Brain microvascular endothelial cell (primary cell): Measurements from ENCODE around the gene DNAJC3.
"Not testable (repeated sequence)": the region's sequence is repeated elsewhere in the genome, so short reads cannot be mapped to it uniquely, and the experiment has no call there.

Source experiments
- DNase-seq: peaks from one replicate; pipeline ENCODE4 v3.0.0-alpha.2; 2020
- H3K27ac ChIP-seq: fragments of 250-450 bp; sonication (Bioruptor Pico); 2 replicates; pipeline ENCODE4 v1.5.1; 2020; ENCODE audit warnings: mild to moderate bottlenecking, moderate library complexity
- H3K27me3 ChIP-seq: fragments of 250-450 bp; sonication (Bioruptor Pico); replicated peaks from 2 replicates; pipeline ENCODE4 v1.5.1; 2020; ENCODE audit warnings: mild to moderate bottlenecking
- H3K36me3 ChIP-seq: fragments of 250-450 bp; sonication (Bioruptor Pico); replicated peaks from 2 replicates; pipeline ENCODE4 v1.5.1; 2020; ENCODE audit warnings: mild to moderate bottlenecking
- H3K4me3 ChIP-seq: 2 replicates; pipeline ENCODE4 v1.5.1; 2011; ENCODE audit warnings: low read depth, mild to moderate bottlenecking, control low read depth, low read length, moderate library complexity
- in situ Hi-C: cut with HindIII; loops from 2 replicates; pipeline ENCODE4 v1.10.0; 2017; ENCODE audit warnings: low sequenced_read_pairs, low pct_ligation_motif_present
- TF ChIP-seq, protein P1 (sequence below): IDR thresholded peaks from 2 replicates; pipeline ENCODE4 v1.5.1; 2011; ENCODE audit warnings: low read depth, mild to moderate bottlenecking, moderate library complexity, low read length, control low read depth, inconsistent platforms; ENCODE audit errors: missing control alignments

The DNAJC3 gene

DNA sequence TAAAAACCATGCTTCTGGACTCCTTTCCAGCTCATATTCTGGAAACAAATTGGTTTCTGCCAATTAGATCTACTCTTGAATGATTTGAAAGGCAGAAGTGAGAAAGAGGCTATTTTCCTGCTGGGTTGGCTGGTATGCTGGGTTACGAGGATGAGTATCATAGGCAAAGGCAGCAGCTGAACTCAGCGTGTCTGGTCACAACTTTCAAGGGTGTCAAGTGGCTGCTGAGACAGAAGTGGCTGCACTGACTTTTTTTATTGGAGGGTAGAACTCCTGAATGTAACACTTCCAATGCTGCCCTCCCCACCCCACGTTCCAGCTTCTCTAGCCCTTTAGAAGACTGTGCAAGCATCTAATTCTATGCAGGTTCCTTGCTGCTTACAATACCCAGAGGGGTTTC is 24.1 kb upstream of the DNAJC3 start:
- Histone ChIP-seq H3K4me3 (no peak overlapping the region), H3K36me3 (no peaks in the 10 kb centered on the region), H3K27me3 (no peaks in the 10 kb centered on the region), H3K27ac (no peak overlapping the region)
- in situ Hi-C loops, result no loop called here
- TF ChIP-seq, protein P1, sequence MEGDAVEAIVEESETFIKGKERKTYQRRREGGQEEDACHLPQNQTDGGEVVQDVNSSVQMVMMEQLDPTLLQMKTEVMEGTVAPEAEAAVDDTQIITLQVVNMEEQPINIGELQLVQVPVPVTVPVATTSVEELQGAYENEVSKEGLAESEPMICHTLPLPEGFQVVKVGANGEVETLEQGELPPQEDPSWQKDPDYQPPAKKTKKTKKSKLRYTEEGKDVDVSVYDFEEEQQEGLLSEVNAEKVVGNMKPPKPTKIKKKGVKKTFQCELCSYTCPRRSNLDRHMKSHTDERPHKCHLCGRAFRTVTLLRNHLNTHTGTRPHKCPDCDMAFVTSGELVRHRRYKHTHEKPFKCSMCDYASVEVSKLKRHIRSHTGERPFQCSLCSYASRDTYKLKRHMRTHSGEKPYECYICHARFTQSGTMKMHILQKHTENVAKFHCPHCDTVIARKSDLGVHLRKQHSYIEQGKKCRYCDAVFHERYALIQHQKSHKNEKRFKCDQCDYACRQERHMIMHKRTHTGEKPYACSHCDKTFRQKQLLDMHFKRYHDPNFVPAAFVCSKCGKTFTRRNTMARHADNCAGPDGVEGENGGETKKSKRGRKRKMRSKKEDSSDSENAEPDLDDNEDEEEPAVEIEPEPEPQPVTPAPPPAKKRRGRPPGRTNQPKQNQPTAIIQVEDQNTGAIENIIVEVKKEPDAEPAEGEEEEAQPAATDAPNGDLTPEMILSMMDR, result no peak
- DNase-seq, result no peak

DNA sequence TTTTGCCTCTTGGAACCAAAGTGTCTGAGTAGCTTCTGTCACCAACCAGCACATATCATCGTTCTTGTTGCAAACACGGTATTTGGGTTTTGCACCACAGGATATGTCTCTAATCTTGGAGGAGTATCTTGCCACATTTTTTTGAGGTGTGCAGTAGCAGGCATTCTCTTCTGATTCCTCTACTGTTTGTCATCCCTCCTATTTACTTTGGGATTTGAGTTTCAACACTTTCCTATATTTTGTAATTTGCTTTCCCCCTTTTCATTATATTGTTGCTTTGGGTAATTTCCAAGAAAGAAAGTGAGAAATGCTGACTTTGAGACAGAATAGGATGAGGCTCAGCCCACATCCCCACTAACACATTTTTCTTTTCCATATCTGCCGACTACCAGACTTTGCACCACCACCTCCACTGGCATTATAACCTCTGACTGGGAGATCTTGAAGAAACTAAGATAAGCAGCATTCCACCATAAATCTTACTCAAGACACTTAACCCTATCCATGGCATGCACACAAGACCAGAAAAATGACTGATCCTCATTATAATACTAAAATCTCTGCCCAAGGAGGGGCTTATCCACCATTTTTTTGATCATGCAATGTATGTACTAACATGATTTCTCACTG is 20.4 kb upstream of the DNAJC3 start:
- TF ChIP-seq, protein P1, result no peak
- in situ Hi-C loops, result no loop called here
- Histone ChIP-seq H3K27me3 (no peaks in the 10 kb centered on the region), H3K4me3 (no peak overlapping the region), H3K36me3 (no peaks in the 10 kb centered on the region), H3K27ac (no peak overlapping the region)
- no peak for DNase-seq

DNA sequence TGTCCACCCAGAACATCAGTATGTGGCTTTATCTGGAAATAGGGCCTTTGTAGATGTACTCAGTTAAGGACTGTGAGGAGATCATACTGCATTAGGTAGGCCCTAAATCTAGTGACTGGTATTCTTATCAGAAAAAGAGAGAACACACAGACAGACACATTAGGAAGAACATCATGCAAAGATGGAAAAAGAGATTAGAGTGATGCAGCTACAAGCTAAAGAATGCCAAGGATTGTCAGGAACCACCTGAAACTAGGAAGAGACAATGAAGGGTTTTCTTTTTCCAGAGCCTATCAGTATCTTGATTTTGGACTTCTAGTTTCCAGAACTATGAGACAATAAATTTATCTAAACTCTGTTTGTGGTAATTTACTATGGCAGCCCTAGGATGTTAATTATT is 17.4 kb upstream of the DNAJC3 start:
- in situ Hi-C loops, result no loop called here
- no peak overlapping the region for H3K4me3 ChIP-seq
- TF ChIP-seq, protein P1, result no peak

DNA sequence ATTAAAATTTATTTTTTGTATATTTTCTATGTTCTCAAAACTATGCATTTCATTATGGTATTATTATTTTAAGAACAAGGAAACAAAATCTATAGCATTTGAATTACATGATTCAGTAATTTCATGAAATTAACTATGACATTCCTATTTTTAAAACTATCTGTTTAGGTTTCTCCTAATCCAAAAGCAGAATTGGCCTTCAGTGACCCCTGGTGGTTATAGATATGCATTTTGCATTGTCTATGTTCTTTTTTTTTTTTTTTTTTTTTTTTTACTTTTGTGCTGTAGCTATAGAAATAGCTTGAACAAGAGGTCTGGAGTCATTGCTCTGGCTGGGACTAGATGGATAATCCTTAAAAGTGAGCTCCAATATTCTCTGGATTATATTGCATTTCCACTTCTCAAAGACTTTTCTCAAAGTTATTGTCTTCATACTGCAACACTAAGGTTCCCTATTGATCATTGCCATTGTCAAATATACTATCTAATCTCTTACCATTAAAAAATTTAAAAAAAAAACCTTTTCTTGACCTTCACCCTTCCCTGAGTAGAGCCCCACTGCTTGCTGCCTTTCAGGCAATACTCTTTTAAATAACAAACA is 15.9 kb upstream of the DNAJC3 start:
- Histone ChIP-seq H3K27ac (no peak overlapping the region), H3K36me3 (no peaks in the 10 kb centered on the region), H3K27me3 (no peaks in the 10 kb centered on the region), H3K4me3 (no peak overlapping the region)
- TF ChIP-seq, protein P1, result peak; percentile 54
- in situ Hi-C loops, result no loop called here
- peak; percentile 46 for DNase-seq

More for the DNA sequence above, 17.4 kb upstream of the DNAJC3 start:
- Histone ChIP-seq H3K27me3 (no peaks in the 10 kb centered on the region), H3K27ac (no peak overlapping the region), H3K36me3 (no peaks in the 10 kb centered on the region)
- DNase-seq, result no peak

DNA sequence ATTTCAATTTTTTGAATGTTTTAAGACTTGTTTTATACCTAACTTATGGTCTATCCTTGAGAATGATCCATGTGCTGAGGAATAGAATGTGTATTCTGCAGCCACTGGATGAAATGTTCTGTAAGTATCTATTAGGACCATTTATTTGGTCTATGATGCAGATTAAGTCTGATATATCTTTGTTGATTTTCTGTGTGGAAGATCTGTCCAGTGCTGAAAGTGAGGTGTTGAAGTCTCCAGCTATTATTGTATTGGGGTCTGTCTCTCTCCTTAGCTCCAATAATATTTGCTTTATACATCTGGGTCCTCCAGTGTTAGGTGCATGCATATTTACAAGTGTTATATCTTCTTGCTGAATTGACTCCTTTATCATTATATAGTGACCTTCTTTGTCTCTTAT is 9.7 kb upstream of the DNAJC3 start:
- H3K36me3 ChIP-seq, H3K4me3 ChIP-seq, in situ Hi-C loops, DNase-seq, H3K27ac ChIP-seq, H3K27me3 ChIP-seq: not testable (repeated sequence)

DNA sequence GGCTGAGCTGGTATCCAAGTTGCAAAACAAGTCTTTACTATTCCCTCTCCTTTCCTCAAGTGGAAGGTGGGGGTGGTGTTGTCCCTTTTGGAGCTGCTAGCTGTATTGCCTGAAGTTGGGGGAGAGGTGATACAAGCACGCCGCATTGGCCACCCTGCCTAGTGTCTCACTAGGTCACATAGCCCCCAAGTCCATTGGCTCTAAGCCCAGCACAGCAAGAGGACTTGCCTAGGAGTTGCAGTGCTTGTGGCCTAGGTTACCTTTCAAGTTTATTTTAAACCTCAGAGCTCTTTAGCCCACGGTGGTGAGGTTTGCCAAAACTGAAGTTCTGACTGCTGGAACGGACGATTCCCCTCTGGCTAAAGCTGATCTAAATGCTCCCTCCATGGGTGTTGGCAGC is 5.3 kb upstream of the DNAJC3 start:
- no peaks in the 10 kb centered on the region for H3K36me3 ChIP-seq
- no peak overlapping the region for H3K4me3 ChIP-seq
- in situ Hi-C loops, result no loop called here
- H3K27me3 ChIP-seq, result no peaks in the 10 kb centered on the region
- TF ChIP-seq, protein P1, result no peak
- DNase-seq, result no peak
- H3K27ac ChIP-seq, result no peak overlapping the region
